OCI-LY7 (cell line): Measurements from ENCODE around the gene IGFL3. TPM values are rescaled to one million over a fixed set of nuclear protein-coding genes. Genes with fewer than 3 reads are reported as not detected.

Experiments
- BruUV-seq: library from RNA; stranded (reverse); fragments of 400-500 nt; replicated peaks from 2 replicates; lab custom pipeline; 2021; lab: Mats Ljungman, UMichigan
- CTCF ChIA-PET: fragments of 300-600 bp; sonication (Branson Sonifier 250); formaldehyde crosslinking; loops from one replicate; lab custom pipeline; 2022; ENCODE audit warnings: antibody characterized with exemption; ENCODE audit not compliant: unreplicated experiment; lab: Charles Lee
- POLR2A ChIA-PET: fragments of 300-600 bp; sonication (Branson Sonifier 250); formaldehyde crosslinking; loops from one replicate; lab custom pipeline; 2022; ENCODE audit warnings: antibody characterized with exemption; lab: Charles Lee
- DNase-seq: peaks from one replicate; pipeline ENCODE4 v3.0.0-alpha.2; 2015; ENCODE audit warnings: low spot score
- H2AFZ ChIP-seq: fragments of 200-600 bp; sonication (generic), shearing (Covaris generic); 2 replicates; pipeline ENCODE4 v1.6.1; 2014; ENCODE audit warnings: mild to moderate bottlenecking, antibody characterized with exemption, low read length, moderate library complexity
- H3K27ac ChIP-seq: fragments of 200-600 bp; sonication (generic); 2 replicates; pipeline ENCODE4 v1.5.1; 2014; ENCODE audit warnings: mixed run types, low read depth, mild to moderate bottlenecking, moderate library complexity, low read length, inconsistent platforms; ENCODE audit not compliant: poor library complexity, severe bottlenecking
- H3K36me3 ChIP-seq: fragments of 200-600 bp; sonication (generic); 2 replicates; pipeline ENCODE4 v1.6.1; 2014; ENCODE audit warnings: mild to moderate bottlenecking, antibody characterized with exemption, low read length, moderate library complexity, mixed read lengths; ENCODE audit not compliant: insufficient read depth
- H3K4me1 ChIP-seq: fragments of 200-600 bp; sonication (generic); 2 replicates; pipeline ENCODE4 v1.5.1; 2014; ENCODE audit warnings: mild to moderate bottlenecking, low read length; ENCODE audit not compliant: insufficient read depth, poor library complexity, severe bottlenecking
- H3K4me2 ChIP-seq: fragments of 200-600 bp; sonication (generic); 2 replicates; pipeline ENCODE4 v1.6.1; 2014; ENCODE audit warnings: mild to moderate bottlenecking, low read length
- H3K4me3 ChIP-seq: fragments of 200-600 bp; sonication (generic); 2 replicates; pipeline ENCODE4 v1.5.1; 2014; ENCODE audit warnings: mild to moderate bottlenecking, low read depth, low read length; ENCODE audit not compliant: poor library complexity, severe bottlenecking
- H3K79me2 ChIP-seq: fragments of 200-600 bp; sonication (generic); 2 replicates; pipeline ENCODE4 v1.6.1; 2016; ENCODE audit warnings: low read depth, mild to moderate bottlenecking, low read length, moderate library complexity, mixed read lengths; ENCODE audit not compliant: insufficient read depth
- H3K9me2 ChIP-seq: fragments of 200-600 bp; sonication (generic); 2 replicates; pipeline ENCODE4 v1.6.1; 2016; ENCODE audit warnings: mild to moderate bottlenecking, low read length, mixed read lengths; ENCODE audit not compliant: insufficient read depth
- H3K9me3 ChIP-seq: fragments of 200-600 bp; sonication (generic); 2 replicates; pipeline ENCODE4 v1.6.1; 2014; ENCODE audit warnings: mild to moderate bottlenecking, mixed run types, low read length, mixed read lengths
- H4K20me1 ChIP-seq: fragments of 200-600 bp; sonication (generic); 2 replicates; pipeline ENCODE4 v1.6.1; 2014; ENCODE audit warnings: mild to moderate bottlenecking, antibody characterized with exemption, low read length, moderate library complexity, mixed read lengths; ENCODE audit not compliant: insufficient read depth
- CTCF ChIP-seq: fragments of 200-600 bp; sonication (generic); conservative IDR thresholded peaks from 2 replicates; pipeline ENCODE4 v1.5.1; 2014; ENCODE audit warnings: mild to moderate bottlenecking, antibody characterized with exemption, low read length, moderate library complexity, mixed read lengths
- EZH2phosphoT487 ChIP-seq: fragments of 200-600 bp; sonication (generic); IDR thresholded peaks from 2 replicates; pipeline ENCODE4 v1.6.1; 2018; ENCODE audit warnings: low read depth, borderline replicate concordance, mild to moderate bottlenecking, mixed run types, antibody characterized with exemption, low read length, moderate library complexity, mixed read lengths
- intact Hi-C: fragments of 100-400 bp; cut with micrococcal nuclease; formaldehyde crosslinking; loops from one replicate; pipeline ENCODE4 v1.10.0; 2022; ENCODE audit not compliant: unreplicated experiment
- total RNA-seq, 2 experiments: library from RNA; depleted of rRNA in 1 of 2; stranded (reverse); fragments of >200 nt in 1 of 2; shearing (Covaris generic) in 1 of 2; gene quantifications; 2 replicates each; pipeline ENCODE4 v1.2.3, GENCODE V29; 2014 to 2022

The IGFL3 gene
- total RNA-seq, 2 experiments from 2014 or later = not detected

- no peaks in the 10 kb centered on the region for H3K4me1 ChIP-seq
- H3K79me2 ChIP-seq = no peaks in the 10 kb centered on the region
- no peak overlapping the region for H3K4me3 ChIP-seq
- H3K9me2 ChIP-seq = no peaks in the 10 kb centered on the region
- H3K4me2 ChIP-seq = no peak overlapping the region
- no peak overlapping the region for H2AFZ ChIP-seq
- H3K9me3 ChIP-seq = no peaks in the 10 kb centered on the region
- POLR2A ChIA-PET = interaction anchor here (0.6 kb wide), 1 partner anchor 401 kb away, joined by 3 read pairs; no protein-coding TSS in a partner anchor
- H3K36me3 ChIP-seq = no peaks in the 10 kb centered on the region
- DNase-seq = no peak
- H4K20me1 ChIP-seq = no peaks in the 10 kb centered on the region
- no TSS peak for BruUV-seq
- H3K27ac ChIP-seq = no peak overlapping the region
- TF ChIP-seq EZH2phosphoT487 (no peak), CTCF (no peak)
- CTCF ChIA-PET = no interaction called here
- intact Hi-C loops = no loop called here
These were observed 35.8 kb upstream of the IGFL3 start for GRCh38 chr19:46160233-46160775.

- intact Hi-C loops = no loop called here
- CTCF ChIA-PET = no interaction called here
- no TSS peak for BruUV-seq
These were observed 35.1 kb upstream of the IGFL3 start for GRCh38 chr19:46159418-46160232.

More at GRCh38 chr19:46159418-46160232, 35.1 kb upstream of the IGFL3 start:
- no peaks in the 10 kb centered on the region for H3K79me2 ChIP-seq
- no peak for TF ChIP-seq CTCF
- TF ChIP-seq EZH2phosphoT487 = no peak
- H4K20me1 ChIP-seq = no peaks in the 10 kb centered on the region
- H3K4me2 ChIP-seq = no peak overlapping the region
- POLR2A ChIA-PET = interaction anchor here (0.6 kb wide), 1 partner anchor 401 kb away, joined by 3 read pairs; no protein-coding TSS in a partner anchor
- no peak overlapping the region for H3K4me3 ChIP-seq
- H3K36me3 ChIP-seq = no peaks in the 10 kb centered on the region
- H3K9me3 ChIP-seq = no peaks in the 10 kb centered on the region
- H3K27ac ChIP-seq = no peak overlapping the region
- H3K9me2 ChIP-seq = no peaks in the 10 kb centered on the region
- no peak for DNase-seq
- no peaks in the 10 kb centered on the region for H3K4me1 ChIP-seq
- H2AFZ ChIP-seq = no peak overlapping the region
